Measurements from ENCODE around the gene ARHGAP5. TPM values are rescaled to one million over a fixed set of nuclear protein-coding genes. Genes with fewer than 3 reads are reported as not detected.

The ARHGAP5 gene
- total and polyA plus RNA-seq, 2 experiments from 2014 or later: 22.1 to 72.6 TPM

- Histone ChIP-seq H3K4me2 (no peak overlapping the region), H3K4me3 (no peak overlapping the region), H3K27me3 (ENCODE audit: insufficient read depth) (no peaks in the 10 kb centered on the region), H4K20me1 (replicated peaks; ENCODE audit: insufficient read depth) (no peaks in the 10 kb centered on the region), H3K9me2 (ENCODE audit: insufficient read depth) (0 out of 2 replicates have a peak, but pooled peaks cover 5% of the 10 kb centered on the region), H3K4me1 (ENCODE audit: insufficient read depth) (no peaks in the 10 kb centered on the region), H3K27ac (ENCODE audit: low read depth) (no peak overlapping the region), H3K36me3 (ENCODE audit: insufficient read depth) (no peaks in the 10 kb centered on the region; the same call in none of the 2 replicates), H2AFZ (no peak overlapping the region), H3K79me2 (replicated peaks; ENCODE audit: insufficient read depth) (no peaks in the 10 kb centered on the region), H3F3A (replicated peaks; ENCODE audit: low read depth) (no peaks in the 10 kb centered on the region)
- H3K4me3 Mint-ChIP-seq: no peak overlapping the region
- H3K27ac Mint-ChIP-seq: no peak overlapping the region
- H3K27me3 Mint-ChIP-seq (ENCODE audit: insufficient read depth, low read depth, poor library complexity): no peaks in the 10 kb centered on the region
- H3K36me3 Mint-ChIP-seq (ENCODE audit: low read depth): 0 out of 3 replicates have a peak, but pooled peaks cover 3% of the 10 kb centered on the region
- H3K9me3 Mint-ChIP-seq: peaks cover 27% of the 10 kb centered on the region
- TF ChIP-seq STAT1 (IDR thresholded peaks at IDR 0.05; ENCODE audit: unreplicated experiment) (no peak), JUNB (IDR thresholded peaks at IDR 0.05; ENCODE audit: unreplicated experiment) (no peak), EZH2 (IDR thresholded peaks at IDR 0.05; ENCODE audit: low read depth, unreplicated experiment) (no peak), ZNF114 (CRISPR knock-in tag; IDR thresholded peaks at IDR 0.05) (no peak), POLR2AphosphoS5 (IDR thresholded peaks at IDR 0.05; ENCODE audit: low read depth) (no peak), ZNF331 (CRISPR knock-in tag; IDR thresholded peaks at IDR 0.05; ENCODE audit: low read depth) (no peak), REST (IDR thresholded peaks at IDR 0.05; ENCODE audit: unreplicated experiment) (no peak), EZH2phosphoT487 (IDR thresholded peaks at IDR 0.05; ENCODE audit: unreplicated experiment) (no peak), NANOG (IDR thresholded peaks at IDR 0.05; ENCODE audit: borderline replicate concordance) (no peak), ETS1 (IDR thresholded peaks at IDR 0.05) (no peak), CREB1 (CRISPR knock-in tag; IDR thresholded peaks at IDR 0.05; ENCODE audit: low read depth) (no peak), ZNF462 (CRISPR knock-in tag; IDR thresholded peaks at IDR 0.05) (no peak), CTCF (conservative IDR thresholded peaks at IDR 0.05; ENCODE audit: low read depth in 2 of 2) (no peak)
- no peak for DNase-seq (ENCODE audit: low spot score)
- ATAC-seq: no peak
- H3K4me1 Mint-ChIP-seq: no peaks in the 10 kb centered on the region
Measured at GRCh38 chr14:32183151-32184058, 106.3 kb downstream of the ARHGAP5 start.
